WI38 (cell line): ENCODE data around the gene CHAT.

Experiments
- H3K4me3 ChIP-seq: 2 replicates; pipeline ENCODE4 v1.5.1; 2011; ENCODE audit warnings: low read depth, mild to moderate bottlenecking, control low read depth, low read length
- TF ChIP-seq, protein P1 (sequence below): IDR thresholded peaks from 2 replicates; pipeline ENCODE4 v1.5.1; 2012; ENCODE audit warnings: low read depth, mild to moderate bottlenecking, control low read depth, low read length

Gene CHAT

DNA sequence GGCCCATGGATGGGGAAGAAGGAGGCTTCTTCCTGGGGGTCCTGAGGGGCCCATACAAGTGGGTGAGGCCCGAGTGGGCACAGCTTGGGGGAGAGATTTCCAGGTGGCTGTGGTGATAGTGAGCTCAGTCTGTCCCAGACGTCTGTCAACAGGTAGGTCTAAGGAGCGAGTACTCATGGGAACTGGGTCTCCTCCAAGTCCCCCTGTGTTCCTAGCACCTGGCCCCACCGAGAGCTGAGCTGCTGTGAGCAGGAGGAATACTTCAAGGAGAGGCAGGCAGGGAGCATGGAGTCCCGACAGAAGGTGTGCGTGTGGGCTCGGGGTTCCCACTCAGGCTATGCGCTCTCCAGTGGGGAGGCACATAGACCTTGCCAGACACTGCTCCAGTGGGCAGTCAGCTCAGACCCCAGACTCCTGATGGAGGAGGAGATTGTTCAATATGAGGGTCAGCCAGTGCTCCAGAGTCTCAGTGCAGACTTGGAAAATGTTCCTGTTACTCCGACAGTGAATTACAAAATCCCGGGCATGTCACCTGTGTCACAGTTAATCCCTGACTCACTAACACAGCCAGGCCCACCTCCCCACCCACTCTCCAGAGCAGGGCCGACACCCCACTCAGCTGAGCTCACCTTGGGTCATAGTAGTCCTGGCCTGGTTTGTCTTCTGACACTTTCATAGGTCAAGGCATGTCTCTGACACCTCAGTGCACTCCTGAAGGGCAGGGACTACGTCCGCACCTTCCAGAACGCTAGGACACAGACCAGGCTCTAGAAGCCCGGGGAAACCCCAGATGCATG lies 37.4 kb downstream of the CHAT start:
- TF ChIP-seq, protein P1, sequence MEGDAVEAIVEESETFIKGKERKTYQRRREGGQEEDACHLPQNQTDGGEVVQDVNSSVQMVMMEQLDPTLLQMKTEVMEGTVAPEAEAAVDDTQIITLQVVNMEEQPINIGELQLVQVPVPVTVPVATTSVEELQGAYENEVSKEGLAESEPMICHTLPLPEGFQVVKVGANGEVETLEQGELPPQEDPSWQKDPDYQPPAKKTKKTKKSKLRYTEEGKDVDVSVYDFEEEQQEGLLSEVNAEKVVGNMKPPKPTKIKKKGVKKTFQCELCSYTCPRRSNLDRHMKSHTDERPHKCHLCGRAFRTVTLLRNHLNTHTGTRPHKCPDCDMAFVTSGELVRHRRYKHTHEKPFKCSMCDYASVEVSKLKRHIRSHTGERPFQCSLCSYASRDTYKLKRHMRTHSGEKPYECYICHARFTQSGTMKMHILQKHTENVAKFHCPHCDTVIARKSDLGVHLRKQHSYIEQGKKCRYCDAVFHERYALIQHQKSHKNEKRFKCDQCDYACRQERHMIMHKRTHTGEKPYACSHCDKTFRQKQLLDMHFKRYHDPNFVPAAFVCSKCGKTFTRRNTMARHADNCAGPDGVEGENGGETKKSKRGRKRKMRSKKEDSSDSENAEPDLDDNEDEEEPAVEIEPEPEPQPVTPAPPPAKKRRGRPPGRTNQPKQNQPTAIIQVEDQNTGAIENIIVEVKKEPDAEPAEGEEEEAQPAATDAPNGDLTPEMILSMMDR = no peak
- no peak overlapping the region for H3K4me3 ChIP-seq

DNA sequence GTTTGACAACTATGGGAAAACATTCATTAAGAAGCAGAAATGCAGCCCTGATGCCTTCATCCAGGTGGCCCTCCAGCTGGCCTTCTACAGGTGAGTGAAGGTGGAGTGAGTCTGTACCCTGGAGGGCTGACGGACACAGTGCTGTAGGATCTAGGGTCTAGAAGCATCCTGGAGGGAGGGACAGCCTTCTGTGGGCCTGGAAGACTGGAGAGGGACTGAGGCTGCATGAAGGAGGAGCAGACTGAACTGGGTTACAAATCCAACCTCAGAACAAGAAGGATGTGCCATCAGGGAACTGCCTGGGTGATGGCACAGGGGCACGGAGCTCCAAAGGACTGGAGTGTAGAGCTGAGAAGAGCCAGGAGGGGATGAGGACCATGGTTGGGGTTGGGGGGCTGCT lies 38.1 kb downstream of the CHAT start:
- TF ChIP-seq, protein P1 = no peak
- no peak overlapping the region for H3K4me3 ChIP-seq

- H3K4me3 ChIP-seq = no peak overlapping the region
- TF ChIP-seq, protein P1 = no peak
Observed at GRCh38 chr10:49652421-49653272, 38.8 kb downstream of the CHAT start.

DNA sequence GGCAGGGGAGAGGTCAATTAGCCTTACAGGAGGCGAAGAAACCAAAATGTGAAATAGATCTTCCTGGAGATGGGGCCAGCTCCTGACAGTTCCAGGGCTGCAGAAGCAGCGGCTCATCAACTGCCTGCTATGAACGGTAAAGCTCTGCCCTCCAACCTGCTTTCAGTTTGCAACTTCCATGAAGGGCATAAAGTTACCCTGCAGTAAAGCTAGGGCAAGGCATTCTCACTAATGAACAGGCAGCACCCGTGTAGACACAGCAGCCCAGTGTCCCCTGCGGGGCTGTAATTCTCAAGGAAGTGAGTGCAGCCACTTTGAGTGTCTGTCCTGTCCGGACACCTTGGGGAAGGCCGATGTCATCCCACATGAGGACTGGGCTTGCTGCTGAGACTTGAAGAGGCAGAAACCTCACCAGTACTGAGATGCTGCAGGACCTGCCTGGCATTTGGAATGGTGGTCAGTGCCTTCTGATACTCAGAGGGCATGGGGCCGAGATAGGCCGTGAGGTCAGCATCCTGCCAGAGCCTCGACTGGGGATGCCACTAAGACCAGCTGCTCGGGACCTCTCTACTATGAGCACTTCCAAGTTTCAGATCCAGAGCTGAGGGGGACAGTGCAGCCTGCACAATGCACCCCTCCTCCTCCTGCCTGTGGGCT lies 39.6 kb downstream of the CHAT start:
- H3K4me3 ChIP-seq = no peak overlapping the region
- TF ChIP-seq, protein P1 = no peak

- TF ChIP-seq, protein P1 = no peak
- no peak overlapping the region for H3K4me3 ChIP-seq
Observed at GRCh38 chr10:49654036-49654693, 40.3 kb downstream of the CHAT start.

GRCh38 chr10:49655099-49655498 lies 41.3 kb downstream of the CHAT start:
- TF ChIP-seq, protein P1 = no peak
- no peak overlapping the region for H3K4me3 ChIP-seq
